Measurements from ENCODE around the gene TPD52L2.

- TF ChIP-seq TP53 (CRISPR knock-in tag; IDR thresholded peaks at IDR 0.05) (no peak), CTCF (IDR thresholded peaks at IDR 0.05) (no peak), ESRRA (IDR thresholded peaks at IDR 0.05; ENCODE audit: borderline replicate concordance, low read length) (no peak), ZFP36 (IDR thresholded peaks at IDR 0.05; ENCODE audit: borderline replicate concordance, partially characterized antibody) (no peak), POLR2A (IDR thresholded peaks at IDR 0.05; ENCODE audit: low read length) (no peak), RNF2 (IDR thresholded peaks at IDR 0.05; ENCODE audit: borderline replicate concordance, low read depth) (no peak), SMC3 (IDR thresholded peaks at IDR 0.05) (no peak), RFX5 (IDR thresholded peaks at IDR 0.05) (no peak)
Measured at GRCh38 chr20:63892402-63892801, 27.3 kb downstream of the TPD52L2 start.

Measured in A549 (cell line).